ENCODE data around the gene CA11.

DNA sequence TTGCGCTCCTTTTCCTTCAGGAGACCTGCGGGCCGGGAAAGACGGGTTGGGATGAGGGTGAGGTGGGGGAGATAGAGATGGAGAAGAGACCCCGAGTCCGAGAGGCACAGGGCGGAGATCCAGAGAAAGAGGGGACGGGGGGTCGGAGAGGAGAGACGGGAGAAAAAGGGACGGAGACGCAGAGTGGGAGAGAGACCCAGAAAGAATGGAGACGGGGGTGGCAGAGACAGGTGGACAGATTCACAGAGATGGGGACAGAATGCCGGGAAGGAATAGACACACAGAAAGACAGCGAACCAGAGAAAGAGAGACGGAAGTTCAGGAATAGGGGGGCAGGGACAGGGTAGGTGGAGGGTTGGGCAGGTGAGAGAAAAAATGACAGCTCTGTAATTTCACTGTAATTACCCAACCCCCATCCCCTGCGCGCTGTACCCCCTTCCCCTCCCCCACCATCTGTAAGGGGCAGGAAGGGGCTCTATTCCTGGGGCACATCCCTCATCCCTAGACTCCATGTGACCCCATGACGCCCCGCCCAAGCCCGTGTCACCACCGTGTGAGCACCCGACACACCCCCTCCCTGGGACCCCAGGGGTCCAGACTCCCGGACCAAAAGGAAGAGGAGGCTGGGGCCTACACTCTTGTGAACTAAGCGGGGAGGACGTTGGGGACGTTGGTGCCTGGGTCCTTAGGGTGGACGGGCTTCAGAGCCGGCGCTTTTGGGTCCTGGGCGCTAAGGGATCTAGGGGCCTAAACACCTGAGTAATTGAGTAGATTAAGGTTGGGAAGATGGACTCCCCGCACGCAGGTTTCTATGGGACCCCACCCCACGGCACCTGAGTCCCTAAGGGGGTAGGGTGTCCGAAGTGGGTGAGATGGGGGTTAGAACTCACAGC, 9.8 kb downstream of the CA11 start:
- TF ChIP-seq, protein P1, sequence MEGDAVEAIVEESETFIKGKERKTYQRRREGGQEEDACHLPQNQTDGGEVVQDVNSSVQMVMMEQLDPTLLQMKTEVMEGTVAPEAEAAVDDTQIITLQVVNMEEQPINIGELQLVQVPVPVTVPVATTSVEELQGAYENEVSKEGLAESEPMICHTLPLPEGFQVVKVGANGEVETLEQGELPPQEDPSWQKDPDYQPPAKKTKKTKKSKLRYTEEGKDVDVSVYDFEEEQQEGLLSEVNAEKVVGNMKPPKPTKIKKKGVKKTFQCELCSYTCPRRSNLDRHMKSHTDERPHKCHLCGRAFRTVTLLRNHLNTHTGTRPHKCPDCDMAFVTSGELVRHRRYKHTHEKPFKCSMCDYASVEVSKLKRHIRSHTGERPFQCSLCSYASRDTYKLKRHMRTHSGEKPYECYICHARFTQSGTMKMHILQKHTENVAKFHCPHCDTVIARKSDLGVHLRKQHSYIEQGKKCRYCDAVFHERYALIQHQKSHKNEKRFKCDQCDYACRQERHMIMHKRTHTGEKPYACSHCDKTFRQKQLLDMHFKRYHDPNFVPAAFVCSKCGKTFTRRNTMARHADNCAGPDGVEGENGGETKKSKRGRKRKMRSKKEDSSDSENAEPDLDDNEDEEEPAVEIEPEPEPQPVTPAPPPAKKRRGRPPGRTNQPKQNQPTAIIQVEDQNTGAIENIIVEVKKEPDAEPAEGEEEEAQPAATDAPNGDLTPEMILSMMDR (IDR thresholded peaks at IDR 0.05): no peak
- TF ChIP-seq EZH2phosphoT487 (IDR thresholded peaks at IDR 0.05): no peak
- TF ChIP-seq EZH2 (IDR thresholded peaks at IDR 0.05): no peak

Data from neural progenitor cell (in vitro differentiated cells).